K562 (cell line): ENCODE measurements around the gene TTC4. TPM values are rescaled to one million over a fixed set of nuclear protein-coding genes. Genes with fewer than 3 reads are reported as not detected.
A peak's percentile ranks its signal among the peaks of the same experiment; 100 is the strongest.

Experiments
- ATAC-seq: fragments of 200-7000 bp; cut with Tn5 transposase; 3 replicates; pipeline ENCODE4 v1.9.1; 2020; ENCODE audit warnings: moderate library complexity
- BruUV-seq: library from RNA; stranded (reverse); fragments of 400-500 nt; replicated peaks from 2 replicates; lab custom pipeline; 2021; lab: Mats Ljungman, UMichigan
- CTCF ChIA-PET: fragments of 300-600 bp; formaldehyde crosslinking; extraction: SDS; loops from one replicate; lab custom pipeline; 2021; ENCODE audit warnings: low intra/inter-chr PET ratio; lab: Yijun Ruan, JAX
- POLR2A ChIA-PET: fragments of 300-600, 350-650 bp; sonication (Branson Sonifier 250); formaldehyde crosslinking; extraction: SDS; loops from one replicate; lab custom pipeline; 2021; ENCODE audit warnings: antibody characterized with exemption, inconsistent platforms; lab: Yijun Ruan, JAX
- DNase-seq, 4 experiments: peaks; one replicate each; pipeline versions ENCODE4 v3.0.0 to v3.0.0-alpha.2; 2011 to 2018; ENCODE audit warnings: low spot score in 3 of 4, mixed read lengths in 3 of 4; ENCODE audit errors: extremely low read depth in 1 of 4
- FAIRE-seq: peaks from 2 replicates; lab custom pipeline; 2011; peaks lifted over from hg19 to GRCh38; lab: Jason Lieb, UNC
- H2AFZ ChIP-seq: 2 replicates; pipeline ENCODE4 v1.6.0; 2011; ENCODE audit warnings: low read depth, low read length, control low read depth, inconsistent platforms
- H3K27ac ChIP-seq: fragments of 200-600 bp; 3 replicates; pipeline ENCODE4 v1.8.0; 2011; ENCODE audit warnings: low read depth, mild to moderate bottlenecking, control low read depth, inconsistent platforms, low read length, moderate library complexity, mixed read lengths; ENCODE audit errors: extremely low read depth
- H3K27me3 ChIP-seq, 2 experiments: fragments of 300-600 bp in 1 of 2; 2 replicates in 1 of 2; 3 replicates in 1 of 2; pipeline versions ENCODE4 v1.6.0 to v1.8.0; 2011; ENCODE audit warnings: inconsistent platforms in 2 of 2, low read length in 2 of 2, mild to moderate bottlenecking in 1 of 2, mixed read lengths in 1 of 2, moderate library complexity in 1 of 2; ENCODE audit not compliant: control insufficient read depth in 2 of 2, insufficient read depth in 2 of 2
- H3K36me3 ChIP-seq: fragments of 300-600 bp; 3 replicates; pipeline ENCODE4 v1.8.0; 2011; ENCODE audit warnings: mild to moderate bottlenecking, low read length, inconsistent platforms; ENCODE audit not compliant: control insufficient read depth, insufficient read depth
- H3K4me1 ChIP-seq, 2 experiments: fragments of 200-600 bp in 1 of 2; replicated peaks in 1 of 2; 2 replicates in 1 of 2; 3 replicates in 1 of 2; pipeline versions ENCODE4 v1.5.1 to v1.8.0; 2011; ENCODE audit warnings: inconsistent platforms in 2 of 2, low read length in 2 of 2, mild to moderate bottlenecking in 1 of 2, mixed read lengths in 1 of 2, moderate library complexity in 1 of 2; ENCODE audit not compliant: control insufficient read depth in 2 of 2, insufficient read depth in 2 of 2
- H3K4me2 ChIP-seq: 2 replicates; pipeline ENCODE4 v1.6.1; 2011; ENCODE audit warnings: low read length, control low read depth, inconsistent platforms, mixed read lengths; ENCODE audit not compliant: insufficient read depth
- H3K4me3 ChIP-seq: fragments of 200-600 bp; sonication (generic), shearing (Covaris generic); 2 replicates; pipeline ENCODE4 v1.5.1; 2016; ENCODE audit warnings: control low read depth, inconsistent platforms
- H3K79me2 ChIP-seq: fragments of 200-600 bp; 3 replicates; pipeline ENCODE4 v1.8.0; 2011; ENCODE audit warnings: low read length, inconsistent platforms; ENCODE audit not compliant: control insufficient read depth, insufficient read depth
- H3K9ac ChIP-seq, 2 experiments: 2 replicates each; pipeline versions ENCODE4 v1.6.0 to v1.6.1; 2011; ENCODE audit warnings: low read depth in 2 of 2, low read length in 2 of 2, control low read depth in 1 of 2, inconsistent platforms in 1 of 2, mild to moderate bottlenecking in 1 of 2, mixed read lengths in 1 of 2; ENCODE audit not compliant: insufficient read depth in 1 of 2
- H3K9me1 ChIP-seq: one replicate; pipeline ENCODE4 v1.6.0; 2011; ENCODE audit warnings: inconsistent platforms, mild to moderate bottlenecking, low read length, moderate library complexity; ENCODE audit not compliant: control insufficient read depth, insufficient read depth
- H3K9me3 ChIP-seq: replicated peaks from 2 replicates; pipeline ENCODE4 v1.5.1; 2011; ENCODE audit warnings: low read depth, low read length, inconsistent platforms; ENCODE audit not compliant: control insufficient read depth, insufficient read depth
- H4K20me1 ChIP-seq: replicated peaks from 2 replicates; pipeline ENCODE4 v1.6.1; 2011; ENCODE audit warnings: low read length, inconsistent platforms, mixed read lengths; ENCODE audit not compliant: control insufficient read depth, insufficient read depth
- GTF2F1 ChIP-seq: IDR thresholded peaks from 2 replicates; pipeline ENCODE4 v1.6.1; 2011; ENCODE audit warnings: low read depth, low read length, improper control_type of control experiment
- ZFX ChIP-seq: sonication (generic); formaldehyde crosslinking; IDR thresholded peaks from 2 replicates; pipeline ENCODE4 v1.8.0; 2022; ENCODE audit warnings: mild to moderate bottlenecking, missing genetic modification reagents, moderate library complexity
- ZNF134 ChIP-seq: fragments of 250-450 bp; sonication (Bioruptor Pico); conservative IDR thresholded peaks from 2 replicates; pipeline ENCODE4 v1.4.0; 2020
- WGBS: fragments of 100-300 bp; shearing (Covaris generic); methylation state at CpG from one replicate; pipeline ENCODE4 v1.1.6; 2016; ENCODE audit warnings: low coverage, mixed read lengths; ENCODE audit not compliant: insufficient coverage; ENCODE audit errors: missing lambda C conversion rate; 5-methylcytosine and 5-hydroxymethylcytosine counted together
- in situ Hi-C: fragments of 300-500 bp; cut with MboI; formaldehyde crosslinking; loops from 4 replicates; pipeline ENCODE4 v1.15.0; 2018; ENCODE audit warnings: inconsistent platforms, mixed read lengths
- intact Hi-C: fragments of 100-400 bp; cut with micrococcal nuclease; formaldehyde crosslinking; loops from 2 replicates; pipeline ENCODE4 v1.14.2; 2022
- polyA plus RNA-seq, 8 experiments: library from polyadenylated mRNA; depleted of rRNA in 4 of 8; stranded (reverse) in 5 of 8; unstranded in 3 of 8; fragments of >200 nt; fragmentation: Nextera tagmentation in 2 of 8; fragmentation: Illumina TruSeq in 1 of 8; extraction: Ambion mirVana in 2 of 8; extraction: Trizol in 1 of 8; gene quantifications; 2 replicates each; pipeline versions ENCODE4 v1.2.1 to v1.2.3, GENCODE V29; 2011 to 2014; ENCODE audit warnings: inconsistent platforms in 1 of 8, missing spikeins in 1 of 8
- total RNA-seq, 7 experiments: library from RNA; depleted of rRNA in 6 of 7; stranded (reverse); fragments of >200 nt in 6 of 7; fragmentation: Illumina TruSeq in 2 of 7; extraction: Trizol in 2 of 7; gene quantifications; 2 replicates each; pipeline versions ENCODE4 v1.2.1 to v1.2.3, GENCODE V29; 2011 to 2021; ENCODE audit warnings: low replicate concordance in 1 of 7
- TF ChIP-seq, protein P1 (sequence below): fragments of 450-650 bp; IDR thresholded peaks from 2 replicates; pipeline ENCODE4 v1.6.1; 2016
- TF ChIP-seq, protein P2 (sequence below): fragments of 450-650 bp; formaldehyde crosslinking; IDR thresholded peaks from 2 replicates; pipeline ENCODE4 v1.4.0; 2020; ENCODE audit warnings: mild to moderate bottlenecking
- TF ChIP-seq, protein P3 (sequence below), 2 experiments: fragments of 450-650 bp in 1 of 2; sonication (generic) in 1 of 2; formaldehyde crosslinking; conservative IDR thresholded peaks; 2 replicates each; pipeline versions ENCODE4 v1.4.0 to v1.8.1; 2020 to 2022; ENCODE audit warnings: mild to moderate bottlenecking in 1 of 2, missing genetic modification reagents in 1 of 2
- TF ChIP-seq, protein P4 (sequence below): sonication (generic); formaldehyde crosslinking; IDR thresholded peaks from 2 replicates; pipeline ENCODE4 v1.8.0; 2023; ENCODE audit warnings: mild to moderate bottlenecking, missing genetic modification reagents

The TTC4 gene
- total and polyA plus RNA-seq, 9 of the 15 experiments (the other 6 are each of a cell fraction or from before 2014, with no cell fraction given) = 36.3 to 111 (median 54.1) TPM

DNA sequence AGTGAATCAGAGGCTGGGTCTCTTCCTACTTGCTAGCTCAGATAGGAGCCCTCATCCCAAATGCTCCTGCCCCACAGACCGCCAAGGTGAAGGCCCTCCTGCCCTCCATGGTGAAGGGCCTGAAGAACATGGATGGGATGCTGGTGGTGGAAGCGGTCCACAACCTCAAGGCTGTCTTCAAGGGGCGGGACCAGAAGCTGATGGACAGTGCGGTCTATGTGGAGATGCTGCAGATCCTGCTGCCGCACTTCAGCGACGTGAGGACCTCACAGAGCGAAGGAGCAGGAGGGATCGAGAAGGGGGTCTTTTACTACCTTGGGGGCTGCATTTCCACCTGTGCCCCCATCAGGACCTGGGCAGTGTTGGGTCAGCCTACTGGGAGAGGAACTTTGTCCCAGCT is 14.6 kb upstream of the TTC4 start:
- DNase-seq = no peak
- H3K27ac ChIP-seq = no peak overlapping the region
- TF ChIP-seq, protein P1, sequence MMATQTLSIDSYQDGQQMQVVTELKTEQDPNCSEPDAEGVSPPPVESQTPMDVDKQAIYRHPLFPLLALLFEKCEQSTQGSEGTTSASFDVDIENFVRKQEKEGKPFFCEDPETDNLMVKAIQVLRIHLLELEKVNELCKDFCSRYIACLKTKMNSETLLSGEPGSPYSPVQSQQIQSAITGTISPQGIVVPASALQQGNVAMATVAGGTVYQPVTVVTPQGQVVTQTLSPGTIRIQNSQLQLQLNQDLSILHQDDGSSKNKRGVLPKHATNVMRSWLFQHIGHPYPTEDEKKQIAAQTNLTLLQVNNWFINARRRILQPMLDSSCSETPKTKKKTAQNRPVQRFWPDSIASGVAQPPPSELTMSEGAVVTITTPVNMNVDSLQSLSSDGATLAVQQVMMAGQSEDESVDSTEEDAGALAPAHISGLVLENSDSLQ = peak; percentile 49
- TF ChIP-seq, protein P2, sequence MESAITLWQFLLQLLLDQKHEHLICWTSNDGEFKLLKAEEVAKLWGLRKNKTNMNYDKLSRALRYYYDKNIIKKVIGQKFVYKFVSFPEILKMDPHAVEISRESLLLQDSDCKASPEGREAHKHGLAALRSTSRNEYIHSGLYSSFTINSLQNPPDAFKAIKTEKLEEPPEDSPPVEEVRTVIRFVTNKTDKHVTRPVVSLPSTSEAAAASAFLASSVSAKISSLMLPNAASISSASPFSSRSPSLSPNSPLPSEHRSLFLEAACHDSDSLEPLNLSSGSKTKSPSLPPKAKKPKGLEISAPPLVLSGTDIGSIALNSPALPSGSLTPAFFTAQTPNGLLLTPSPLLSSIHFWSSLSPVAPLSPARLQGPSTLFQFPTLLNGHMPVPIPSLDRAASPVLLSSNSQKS (CRISPR knock-in tag) = no peak
- no peaks in the 10 kb centered on the region for H3K79me2 ChIP-seq
- H2AFZ ChIP-seq = no peak overlapping the region
- BruUV-seq = no TSS peak
- H4K20me1 ChIP-seq = peaks cover 9% of the 10 kb centered on the region; the same call in 1 of the 2 replicates
- ATAC-seq = peak; percentile 13; the same call in 1 of the 3 replicates
- no peaks in the 10 kb centered on the region; a peak in 1 of 5 replicates for H3K4me1 ChIP-seq
- H3K9me3 ChIP-seq = no peaks in the 10 kb centered on the region
- H3K4me2 ChIP-seq = no peak overlapping the region
- no peak overlapping the region for H3K4me3 ChIP-seq
- POLR2A ChIA-PET = interaction anchor here (0.7 to 2.5 kb wide), 3 partner anchors 15 to 330 kb away, joined by 3 to 6 read pairs (median 3); no protein-coding TSS in a partner anchor
- in situ Hi-C loops = no loop called here
- WGBS = 4% methylated on average over 9 of the region's 9 CpGs
- H3K36me3 ChIP-seq = no peaks in the 10 kb centered on the region
- H3K9ac ChIP-seq = no peak overlapping the region
- peaks cover 32 to 64% of the 10 kb centered on the region in 2 experiments for H3K27me3 ChIP-seq
- intact Hi-C loops = no loop called here
- CTCF ChIA-PET = no interaction called here
- FAIRE-seq = no peak
- H3K9me1 ChIP-seq = no peaks in the 10 kb centered on the region

DNA sequence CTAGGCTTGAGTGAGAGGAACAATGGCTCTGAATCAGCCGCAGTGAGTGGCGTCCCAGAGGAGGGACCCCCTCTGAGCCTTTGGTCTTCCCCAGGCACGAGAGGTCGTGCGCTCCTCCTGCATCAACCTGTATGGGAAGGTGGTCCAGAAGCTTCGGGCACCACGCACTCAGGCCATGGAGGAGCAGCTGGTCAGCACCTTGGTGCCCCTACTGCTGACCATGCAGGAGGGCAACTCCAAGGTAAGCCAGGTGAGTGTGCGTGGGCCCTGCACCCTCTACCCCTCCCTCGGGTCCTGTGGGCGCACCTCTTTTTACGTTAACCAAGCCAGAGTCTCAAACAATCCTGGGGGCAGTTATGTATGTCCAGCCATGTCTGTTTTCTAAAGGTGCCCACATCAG is 13.7 kb upstream of the TTC4 start:
- H3K27me3 ChIP-seq = peaks cover 30 to 67% of the 10 kb centered on the region in 2 experiments
- H3K27ac ChIP-seq = no peak overlapping the region
- H3K79me2 ChIP-seq = no peaks in the 10 kb centered on the region
- under 1% methylated on average over 11 of the region's 11 CpGs for WGBS
- H3K4me3 ChIP-seq = no peak overlapping the region
- no peak for DNase-seq
- in situ Hi-C loops = no loop called here
- POLR2A ChIA-PET = interaction anchor here (0.6 to 2.5 kb wide), 3 partner anchors 16 to 331 kb away, joined by 3 to 6 read pairs (median 5); no protein-coding TSS in a partner anchor
- H3K36me3 ChIP-seq = no peaks in the 10 kb centered on the region
- CTCF ChIA-PET = no interaction called here
- BruUV-seq = no TSS peak
- H3K4me1 ChIP-seq = no peaks in the 10 kb centered on the region; a peak in 1 of 5 replicates
- intact Hi-C loops = no loop called here
- no peak for ATAC-seq
- H3K9ac ChIP-seq = peak overlapping the region in 1 of 2 experiments; percentile 33; a peak in 1 of 4 replicates
- H4K20me1 ChIP-seq = peaks cover 9% of the 10 kb centered on the region
- H3K9me1 ChIP-seq = no peaks in the 10 kb centered on the region
- no peaks in the 10 kb centered on the region for H3K9me3 ChIP-seq
- H3K4me2 ChIP-seq = no peak overlapping the region
- no peak for FAIRE-seq
- no peak overlapping the region for H2AFZ ChIP-seq
- TF ChIP-seq, protein P3, sequence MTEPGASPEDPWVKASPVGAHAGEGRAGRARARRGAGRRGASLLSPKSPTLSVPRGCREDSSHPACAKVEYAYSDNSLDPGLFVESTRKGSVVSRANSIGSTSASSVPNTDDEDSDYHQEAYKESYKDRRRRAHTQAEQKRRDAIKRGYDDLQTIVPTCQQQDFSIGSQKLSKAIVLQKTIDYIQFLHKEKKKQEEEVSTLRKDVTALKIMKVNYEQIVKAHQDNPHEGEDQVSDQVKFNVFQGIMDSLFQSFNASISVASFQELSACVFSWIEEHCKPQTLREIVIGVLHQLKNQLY (CRISPR knock-in tag; conservative IDR thresholded peaks at IDR 0.05) = no peak
- TF ChIP-seq, protein P4, sequence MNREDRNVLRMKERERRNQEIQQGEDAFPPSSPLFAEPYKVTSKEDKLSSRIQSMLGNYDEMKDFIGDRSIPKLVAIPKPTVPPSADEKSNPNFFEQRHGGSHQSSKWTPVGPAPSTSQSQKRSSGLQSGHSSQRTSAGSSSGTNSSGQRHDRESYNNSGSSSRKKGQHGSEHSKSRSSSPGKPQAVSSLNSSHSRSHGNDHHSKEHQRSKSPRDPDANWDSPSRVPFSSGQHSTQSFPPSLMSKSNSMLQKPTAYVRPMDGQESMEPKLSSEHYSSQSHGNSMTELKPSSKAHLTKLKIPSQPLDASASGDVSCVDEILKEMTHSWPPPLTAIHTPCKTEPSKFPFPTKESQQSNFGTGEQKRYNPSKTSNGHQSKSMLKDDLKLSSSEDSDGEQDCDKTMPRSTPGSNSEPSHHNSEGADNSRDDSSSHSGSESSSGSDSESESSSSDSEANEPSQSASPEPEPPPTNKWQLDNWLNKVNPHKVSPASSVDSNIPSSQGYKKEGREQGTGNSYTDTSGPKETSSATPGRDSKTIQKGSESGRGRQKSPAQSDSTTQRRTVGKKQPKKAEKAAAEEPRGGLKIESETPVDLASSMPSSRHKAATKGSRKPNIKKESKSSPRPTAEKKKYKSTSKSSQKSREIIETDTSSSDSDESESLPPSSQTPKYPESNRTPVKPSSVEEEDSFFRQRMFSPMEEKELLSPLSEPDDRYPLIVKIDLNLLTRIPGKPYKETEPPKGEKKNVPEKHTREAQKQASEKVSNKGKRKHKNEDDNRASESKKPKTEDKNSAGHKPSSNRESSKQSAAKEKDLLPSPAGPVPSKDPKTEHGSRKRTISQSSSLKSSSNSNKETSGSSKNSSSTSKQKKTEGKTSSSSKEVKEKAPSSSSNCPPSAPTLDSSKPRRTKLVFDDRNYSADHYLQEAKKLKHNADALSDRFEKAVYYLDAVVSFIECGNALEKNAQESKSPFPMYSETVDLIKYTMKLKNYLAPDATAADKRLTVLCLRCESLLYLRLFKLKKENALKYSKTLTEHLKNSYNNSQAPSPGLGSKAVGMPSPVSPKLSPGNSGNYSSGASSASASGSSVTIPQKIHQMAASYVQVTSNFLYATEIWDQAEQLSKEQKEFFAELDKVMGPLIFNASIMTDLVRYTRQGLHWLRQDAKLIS = no peak
- TF ChIP-seq ZNF134 (CRISPR knock-in tag) (no peak), GTF2F1 (no peak), ZFX (CRISPR knock-in tag) (no peak)
